ENCODE measurements around the gene ZNF687.
A peak's percentile ranks its signal among the peaks of the same experiment; 100 is the strongest.

Gene ZNF687

GRCh38 chr1:151315565-151316235, 33.6 kb downstream of the ZNF687 start:
- Histone ChIP-seq H3K36me3 (ENCODE audit: control insufficient read depth, insufficient read depth, low read length) (peaks cover 56% of the 10 kb centered on the region), H3K27me3 (ENCODE audit: control insufficient read depth, insufficient read depth, low read length) (no peaks in the 10 kb centered on the region), H3K27ac (ENCODE audit: low read depth, low read length) (no peak overlapping the region), H3K9me3 (ENCODE audit: control insufficient read depth, insufficient read depth, low read depth, low read length) (no peaks in the 10 kb centered on the region), H3K4me3 (ENCODE audit: low read depth, low read length) (no peak overlapping the region), H3K4me1 (ENCODE audit: control insufficient read depth, insufficient read depth, low read length) (peaks cover 14% of the 10 kb centered on the region; the same call in 1 of the 2 replicates), H3K9ac (ENCODE audit: low read length) (no peak overlapping the region)

- peaks cover 37% of the 10 kb centered on the region for H3K36me3 ChIP-seq (ENCODE audit: control insufficient read depth, insufficient read depth, low read length)
Measured at GRCh38 chr1:151318975-151319374, 36.9 kb downstream of the ZNF687 start.

GRCh38 chr1:151324390-151324930, 42.4 kb downstream of the ZNF687 start:
- no peaks in the 10 kb centered on the region for H3K9me3 ChIP-seq (ENCODE audit: control insufficient read depth, insufficient read depth, low read depth, low read length)
- no peak overlapping the region for H3K4me3 ChIP-seq (ENCODE audit: low read depth, low read length)
- H3K36me3 ChIP-seq (ENCODE audit: control insufficient read depth, insufficient read depth, low read length) = peaks cover 15% of the 10 kb centered on the region
- H3K9ac ChIP-seq (ENCODE audit: low read length) = no peak overlapping the region
- H3K4me1 ChIP-seq (ENCODE audit: control insufficient read depth, insufficient read depth, low read length) = peaks cover 11% of the 10 kb centered on the region
- H3K27me3 ChIP-seq (ENCODE audit: control insufficient read depth, insufficient read depth, low read length) = no peaks in the 10 kb centered on the region
- no peak overlapping the region for H3K27ac ChIP-seq (ENCODE audit: low read depth, low read length)

More at GRCh38 chr1:151318975-151319374, 36.9 kb downstream of the ZNF687 start:
- Histone ChIP-seq H3K9ac (ENCODE audit: low read length) (no peak overlapping the region), H3K27me3 (ENCODE audit: control insufficient read depth, insufficient read depth, low read length) (no peaks in the 10 kb centered on the region), H3K9me3 (ENCODE audit: control insufficient read depth, insufficient read depth, low read depth, low read length) (no peaks in the 10 kb centered on the region), H3K27ac (ENCODE audit: low read depth, low read length) (no peak overlapping the region), H3K4me3 (ENCODE audit: low read depth, low read length) (no peak overlapping the region), H3K4me1 (ENCODE audit: control insufficient read depth, insufficient read depth, low read length) (no peaks in the 10 kb centered on the region)

- H3K27ac ChIP-seq (ENCODE audit: low read depth, low read length) = no peak overlapping the region
- H3K4me1 ChIP-seq (ENCODE audit: control insufficient read depth, insufficient read depth, low read length) = peaks cover 11% of the 10 kb centered on the region
- H3K27me3 ChIP-seq (ENCODE audit: control insufficient read depth, insufficient read depth, low read length) = no peaks in the 10 kb centered on the region
- H3K9ac ChIP-seq (ENCODE audit: low read length) = no peak overlapping the region
- peaks cover 15% of the 10 kb centered on the region for H3K36me3 ChIP-seq (ENCODE audit: control insufficient read depth, insufficient read depth, low read length)
- H3K9me3 ChIP-seq (ENCODE audit: control insufficient read depth, insufficient read depth, low read depth, low read length) = no peaks in the 10 kb centered on the region
- no peak overlapping the region for H3K4me3 ChIP-seq (ENCODE audit: low read depth, low read length)
Measured at GRCh38 chr1:151325231-151325630, 43.1 kb downstream of the ZNF687 start.

GRCh38 chr1:151325646-151326429, 43.7 kb downstream of the ZNF687 start:
- Histone ChIP-seq H3K4me1 (ENCODE audit: control insufficient read depth, insufficient read depth, low read length) (peaks cover 11% of the 10 kb centered on the region), H3K36me3 (ENCODE audit: control insufficient read depth, insufficient read depth, low read length) (peaks cover 14% of the 10 kb centered on the region), H3K4me3 (ENCODE audit: low read depth, low read length) (peak overlapping the region; percentile 84), H3K27ac (ENCODE audit: low read depth, low read length) (no peak overlapping the region), H3K9ac (ENCODE audit: low read length) (no peak overlapping the region), H3K9me3 (ENCODE audit: control insufficient read depth, insufficient read depth, low read depth, low read length) (no peaks in the 10 kb centered on the region), H3K27me3 (ENCODE audit: control insufficient read depth, insufficient read depth, low read length) (no peaks in the 10 kb centered on the region)

GRCh38 chr1:151326619-151327222, 44.6 kb downstream of the ZNF687 start:
- H3K4me3 ChIP-seq (ENCODE audit: low read depth, low read length) = peak overlapping the region; percentile 84
- H3K27ac ChIP-seq (ENCODE audit: low read depth, low read length) = no peak overlapping the region
- H3K9me3 ChIP-seq (ENCODE audit: control insufficient read depth, insufficient read depth, low read depth, low read length) = no peaks in the 10 kb centered on the region
- H3K36me3 ChIP-seq (ENCODE audit: control insufficient read depth, insufficient read depth, low read length) = peaks cover 11% of the 10 kb centered on the region
- peaks cover 11% of the 10 kb centered on the region for H3K4me1 ChIP-seq (ENCODE audit: control insufficient read depth, insufficient read depth, low read length)
- peak overlapping the region; percentile 93 for H3K9ac ChIP-seq (ENCODE audit: low read length)
- H3K27me3 ChIP-seq (ENCODE audit: control insufficient read depth, insufficient read depth, low read length) = no peaks in the 10 kb centered on the region

- H3K9ac ChIP-seq (ENCODE audit: low read length) = peak within 1 kb of the TSS; percentile 93
- peaks cover 11% of the 10 kb centered on the region for H3K36me3 ChIP-seq (ENCODE audit: control insufficient read depth, insufficient read depth, low read length)
Measured at GRCh38 chr1:151327223-151327902, 45.3 kb downstream of the ZNF687 start, which contains the start of gene PI4KB. PI4KB (minus strand) TSS chr1:151327416; CDS start chr1:151316481, 10,935 bp downstream.

GRCh38 chr1:151327903-151328674, 46.0 kb downstream of the ZNF687 start:
- H3K4me1 ChIP-seq (ENCODE audit: control insufficient read depth, insufficient read depth, low read length) = peaks cover 11% of the 10 kb centered on the region
- peaks cover 8% of the 10 kb centered on the region for H3K36me3 ChIP-seq (ENCODE audit: control insufficient read depth, insufficient read depth, low read length)
- peak overlapping the region; percentile 96; the same call in 1 of the 2 replicates for H3K27ac ChIP-seq (ENCODE audit: low read depth, low read length)
- H3K9ac ChIP-seq (ENCODE audit: low read length) = peak overlapping the region; percentile 93
- H3K4me3 ChIP-seq (ENCODE audit: low read depth, low read length) = peak overlapping the region; percentile 84
- no peaks in the 10 kb centered on the region for H3K9me3 ChIP-seq (ENCODE audit: control insufficient read depth, insufficient read depth, low read depth, low read length)
- H3K27me3 ChIP-seq (ENCODE audit: control insufficient read depth, insufficient read depth, low read length) = no peaks in the 10 kb centered on the region

More at GRCh38 chr1:151327223-151327902, 45.3 kb downstream of the ZNF687 start, which contains the start of gene PI4KB:
- peak within 1 kb of the TSS; percentile 84 for H3K4me3 ChIP-seq (ENCODE audit: low read depth, low read length)
- H3K4me1 ChIP-seq (ENCODE audit: control insufficient read depth, insufficient read depth, low read length) = peaks cover 11% of the 10 kb centered on the region
- H3K9me3 ChIP-seq (ENCODE audit: control insufficient read depth, insufficient read depth, low read depth, low read length) = no peaks in the 10 kb centered on the region
- no peaks in the 10 kb centered on the region for H3K27me3 ChIP-seq (ENCODE audit: control insufficient read depth, insufficient read depth, low read length)
- H3K27ac ChIP-seq (ENCODE audit: low read depth, low read length) = peak within 1 kb of the TSS; percentile 96

- H3K27me3 ChIP-seq (ENCODE audit: control insufficient read depth, insufficient read depth, low read length) = no peaks in the 10 kb centered on the region
- no peaks in the 10 kb centered on the region for H3K4me1 ChIP-seq (ENCODE audit: control insufficient read depth, insufficient read depth, low read length)
- no peak overlapping the region for H3K9ac ChIP-seq (ENCODE audit: low read length)
- H3K4me3 ChIP-seq (ENCODE audit: low read depth, low read length) = no peak overlapping the region
- no peaks in the 10 kb centered on the region for H3K36me3 ChIP-seq (ENCODE audit: control insufficient read depth, insufficient read depth, low read length)
- no peak overlapping the region for H3K27ac ChIP-seq (ENCODE audit: low read depth, low read length)
- no peaks in the 10 kb centered on the region for H3K9me3 ChIP-seq (ENCODE audit: control insufficient read depth, insufficient read depth, low read depth, low read length)
Measured at GRCh38 chr1:151334822-151335221, 52.7 kb downstream of the ZNF687 start.

- no peaks in the 10 kb centered on the region for H3K9me3 ChIP-seq (ENCODE audit: control insufficient read depth, insufficient read depth, low read depth, low read length)
- H3K27me3 ChIP-seq (ENCODE audit: control insufficient read depth, insufficient read depth, low read length) = no peaks in the 10 kb centered on the region
- H3K36me3 ChIP-seq (ENCODE audit: control insufficient read depth, insufficient read depth, low read length) = no peaks in the 10 kb centered on the region
- H3K4me1 ChIP-seq (ENCODE audit: control insufficient read depth, insufficient read depth, low read length) = 0 out of 2 replicates have a peak, but pooled peaks cover 3% of the 10 kb centered on the region
- H3K9ac ChIP-seq (ENCODE audit: low read length) = no peak overlapping the region
- H3K27ac ChIP-seq (ENCODE audit: low read depth, low read length) = no peak overlapping the region
- no peak overlapping the region for H3K4me3 ChIP-seq (ENCODE audit: low read depth, low read length)
Measured at GRCh38 chr1:151336556-151336955, 54.5 kb downstream of the ZNF687 start.

All from HUES6 (cell line).